Central memory CD4-positive, alpha-beta T cell (primary cell): ENCODE data around the gene GALNT1.
A peak's percentile ranks its signal among the peaks of the same experiment; 100 is the strongest.
"Not testable (repeated sequence)": the region's sequence is repeated elsewhere in the genome, so short reads cannot be mapped to it uniquely, and the experiment has no call there.

Experiments used
- DNase-seq: peaks from one replicate; pipeline ENCODE4 v3.0.0; 2022
- total RNA-seq, 3 experiments: gene quantifications; one replicate each; lab custom pipeline; 2026; lab: John Stamatoyannopoulos, UW

GALNT1 gene
- 25.3 to 92.1 (median 86.8) reads per million in 3 experiments for total RNA-seq

- DNase-seq, result no peak
These were observed at the start of gene GALNT1 for GRCh38 chr18:35581546-35581897. TSS of gene GALNT1 (plus strand) at chr18:35581740. CDS start at chr18:35654663, 72,923 bp downstream.

GRCh38 chr18:35533916-35534405 lies 47.6 kb upstream of the GALNT1 start:
- DNase-seq, result no peak

- DNase-seq, result no peak
These were observed 46.2 kb upstream of the GALNT1 start for GRCh38 chr18:35535297-35535696.

GRCh38 chr18:35542356-35542755 lies 39.2 kb upstream of the GALNT1 start:
- DNase-seq, result no peak

- no peak for DNase-seq
These were observed 34.4 kb upstream of the GALNT1 start for GRCh38 chr18:35547008-35547605.

- no peak for DNase-seq
These were observed 32.0 kb upstream of the GALNT1 start for GRCh38 chr18:35549564-35549963.

- DNase-seq, result no peak
These were observed 28.2 kb upstream of the GALNT1 start for GRCh38 chr18:35553300-35553699.

- DNase-seq, result not testable (repeated sequence)
These were observed 26.0 kb upstream of the GALNT1 start for GRCh38 chr18:35555538-35555937.

- no peak for DNase-seq
These were observed 21.7 kb upstream of the GALNT1 start for GRCh38 chr18:35559867-35560266.

- DNase-seq, result no peak
These were observed 16.6 kb upstream of the GALNT1 start for GRCh38 chr18:35564795-35565453.

- DNase-seq, result no peak
These were observed 15.5 kb upstream of the GALNT1 start for GRCh38 chr18:35566019-35566418.

GRCh38 chr18:35570182-35570581 lies 11.4 kb upstream of the GALNT1 start:
- no peak for DNase-seq

- no peak for DNase-seq
These were observed 10.4 kb upstream of the GALNT1 start for GRCh38 chr18:35571138-35571537.

- no peak for DNase-seq
These were observed 8.9 kb upstream of the GALNT1 start for GRCh38 chr18:35572644-35573043.

GRCh38 chr18:35573531-35573930 lies 8.0 kb upstream of the GALNT1 start:
- DNase-seq, result no peak

- not testable (repeated sequence) for DNase-seq
These were observed 5.2 kb upstream of the GALNT1 start for GRCh38 chr18:35576240-35576845.

GRCh38 chr18:35577045-35577848 lies 4.3 kb upstream of the GALNT1 start:
- DNase-seq, result no peak

- DNase-seq, result no peak
These were observed 3.1 kb upstream of the GALNT1 start for GRCh38 chr18:35578481-35578880.

GRCh38 chr18:35578936-35579335 lies 2.6 kb upstream of the GALNT1 start:
- no peak for DNase-seq

- DNase-seq, result peak; percentile 55
These were observed 620 bp upstream of the GALNT1 start for GRCh38 chr18:35580701-35581539.

- peak; percentile 17 for DNase-seq
These were observed 530 bp downstream of the GALNT1 start for GRCh38 chr18:35581898-35582641.
